Activated CD4-positive, alpha-beta T cell treated with anti-CD3 and anti-CD28 coated beads, Interleukin-10, Interleukin-2, amounts not matched to agents 100 ng/mL and 50 ng/mL, durations not matched to agents 16 hours and 8 hours (primary cell): ENCODE data around the gene PGC.
"Not testable (repeated sequence)": the region's sequence is repeated elsewhere in the genome, so short reads cannot be mapped to it uniquely, and the experiment has no call there.

Experiments
- DNase-seq: peaks from one replicate; pipeline ENCODE4 v3.0.0-alpha.2; 2020

Gene PGC

DNA sequence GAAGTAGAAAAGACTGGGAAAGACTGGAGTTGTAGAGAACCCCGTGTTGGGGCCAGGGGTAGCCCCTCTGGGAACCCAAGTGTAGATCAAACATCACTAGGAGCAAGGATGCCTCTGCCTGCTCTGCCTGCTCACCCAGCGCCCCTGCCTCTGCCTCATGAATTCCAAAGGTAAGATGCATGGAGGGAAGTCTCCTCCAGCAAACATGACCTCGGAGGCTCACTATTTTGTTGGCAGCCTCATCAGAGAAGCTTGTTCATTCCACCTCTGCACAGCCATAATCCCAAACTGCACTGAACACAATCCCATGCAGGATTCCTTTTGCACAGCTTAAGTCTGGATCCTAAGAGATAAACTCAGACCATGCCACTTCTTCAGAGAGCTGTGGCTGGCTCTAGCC, 27.6 kb upstream of the PGC start:
- DNase-seq = no peak

DNA sequence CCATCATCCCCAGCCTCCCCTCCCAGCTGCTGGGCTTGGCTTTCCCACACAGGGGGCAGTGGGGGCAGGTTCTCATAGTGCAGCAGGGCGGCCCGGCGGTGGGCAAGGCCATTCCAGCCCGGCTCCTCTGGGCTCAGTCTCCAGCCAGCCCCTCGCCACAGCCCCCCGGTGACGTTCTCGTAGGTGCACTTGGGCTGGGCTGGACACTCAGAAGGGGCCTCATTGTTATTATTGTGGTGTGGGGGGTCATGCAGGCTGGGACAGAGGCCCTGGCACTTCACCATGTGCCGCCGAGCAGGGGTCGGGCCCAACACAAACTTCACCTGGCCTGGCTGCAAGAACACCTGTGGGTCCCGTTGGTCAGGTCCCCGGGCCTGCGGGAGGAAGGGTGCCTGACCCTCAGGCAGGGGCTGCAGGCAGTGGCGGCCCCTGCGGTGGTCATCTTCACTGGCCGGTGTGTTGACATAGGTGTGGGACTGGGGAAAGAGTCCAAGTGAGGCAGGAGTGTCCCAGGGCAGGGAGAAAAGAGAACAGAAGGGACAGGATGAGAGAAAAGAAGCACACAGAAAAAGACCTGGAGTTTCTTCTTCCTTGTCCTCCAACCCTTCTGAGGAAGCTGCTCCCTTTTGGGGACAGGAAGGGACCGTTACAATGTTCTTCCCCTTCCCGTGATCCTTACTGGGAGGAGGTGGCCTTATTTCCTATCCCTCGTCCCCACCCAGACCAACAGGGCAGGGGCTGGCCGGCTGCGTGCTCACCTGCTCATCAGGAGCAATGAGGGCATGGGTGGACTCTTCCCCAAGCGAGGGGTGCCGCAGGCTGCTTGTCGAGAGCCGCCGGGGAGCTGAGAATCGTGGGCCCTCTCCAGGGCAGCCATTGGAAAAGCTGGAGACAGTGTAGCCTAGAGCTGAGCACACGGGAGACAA, 24.1 kb upstream of the PGC start:
- DNase-seq = no peak

DNA sequence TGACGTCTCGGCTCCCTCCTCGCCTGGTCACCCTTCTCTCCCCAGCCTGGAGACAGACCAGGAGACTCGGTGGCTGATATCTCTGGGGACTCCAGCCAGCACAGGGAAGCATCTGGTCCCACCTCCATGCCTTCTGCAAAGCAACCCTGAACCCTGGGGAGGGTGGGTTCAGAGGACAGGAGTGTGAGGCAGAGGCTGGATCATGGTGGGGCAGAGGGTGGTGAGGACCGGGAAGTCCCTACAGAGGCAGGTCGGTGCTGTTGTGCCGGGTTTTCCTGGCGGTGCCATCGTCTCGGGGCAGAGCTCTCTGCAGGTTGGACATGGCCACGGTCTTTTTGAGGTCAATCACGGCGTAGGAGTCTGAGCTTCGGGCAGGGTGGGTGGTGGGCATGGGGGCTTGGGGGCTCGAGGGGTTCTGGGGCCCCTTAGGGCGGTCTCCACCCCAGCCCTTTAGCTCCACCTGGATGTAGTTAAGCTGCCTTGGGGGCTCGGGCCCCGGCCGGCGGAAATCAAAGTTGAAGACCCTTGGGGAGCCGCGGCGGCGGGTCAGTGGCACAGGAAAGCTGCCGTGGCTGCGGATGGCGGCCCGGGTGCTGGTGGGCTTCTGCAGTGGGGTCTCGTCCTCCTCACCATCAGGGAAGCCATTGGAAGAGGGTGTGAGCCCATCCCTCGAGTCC, 23.3 kb upstream of the PGC start:
- DNase-seq = no peak

DNA sequence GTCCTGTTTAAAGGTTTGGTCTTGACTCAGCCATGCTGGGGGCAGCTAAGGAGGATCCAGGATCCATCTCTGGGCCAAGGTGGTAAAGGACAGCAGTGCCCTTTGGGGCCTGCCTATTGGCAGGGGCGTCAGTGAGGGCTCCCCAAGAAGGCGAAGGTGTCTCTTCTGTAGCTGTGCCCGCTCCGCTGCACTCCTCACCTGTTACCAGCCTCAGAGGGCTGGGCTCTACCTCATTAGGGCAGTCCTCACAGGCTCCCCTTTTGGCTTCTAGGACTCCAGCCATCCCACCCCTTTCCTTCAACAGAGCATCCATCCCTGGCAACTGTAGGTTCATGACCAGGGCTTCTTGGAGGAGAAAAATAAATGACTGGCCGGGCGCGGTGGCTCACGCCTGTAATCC, 22.2 kb upstream of the PGC start:
- DNase-seq = no peak

DNA sequence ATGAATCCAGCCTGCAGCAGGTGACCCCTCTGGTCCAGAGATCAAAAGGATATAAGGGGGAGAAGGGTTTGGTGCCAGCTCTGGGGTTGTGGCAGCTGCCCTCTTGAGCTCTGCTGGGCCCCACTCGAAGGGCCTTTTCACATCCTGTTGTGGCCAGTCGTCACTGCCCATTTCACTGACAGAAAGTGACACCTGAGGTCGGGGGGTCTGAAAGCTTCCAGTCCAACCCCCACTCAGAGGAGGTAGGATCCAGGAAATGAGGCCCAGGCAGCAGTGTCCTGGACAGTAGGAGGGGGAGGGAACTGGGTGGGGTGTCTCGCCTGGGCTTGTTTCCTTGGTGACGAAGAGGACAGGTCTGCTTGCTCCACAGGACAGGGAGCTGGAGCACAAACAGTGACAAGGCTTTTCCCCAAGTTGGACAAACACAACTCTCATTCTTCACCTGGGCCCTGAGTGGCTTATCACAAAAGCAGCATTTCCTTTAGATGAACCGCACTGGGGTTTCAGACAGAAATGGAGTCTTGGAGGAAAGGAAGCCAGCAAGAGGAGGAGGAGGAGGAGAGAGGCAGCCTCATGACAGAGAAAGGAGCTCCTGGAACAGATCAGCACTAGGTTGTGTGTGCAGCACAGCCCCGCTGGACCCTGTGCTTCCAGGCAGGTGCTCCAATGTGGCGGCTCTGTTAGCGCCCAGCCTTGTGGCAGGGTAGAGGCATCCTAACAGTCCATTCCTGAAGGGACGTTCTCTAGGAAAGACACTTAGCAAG, 21.5 kb upstream of the PGC start:
- DNase-seq = no peak

DNA sequence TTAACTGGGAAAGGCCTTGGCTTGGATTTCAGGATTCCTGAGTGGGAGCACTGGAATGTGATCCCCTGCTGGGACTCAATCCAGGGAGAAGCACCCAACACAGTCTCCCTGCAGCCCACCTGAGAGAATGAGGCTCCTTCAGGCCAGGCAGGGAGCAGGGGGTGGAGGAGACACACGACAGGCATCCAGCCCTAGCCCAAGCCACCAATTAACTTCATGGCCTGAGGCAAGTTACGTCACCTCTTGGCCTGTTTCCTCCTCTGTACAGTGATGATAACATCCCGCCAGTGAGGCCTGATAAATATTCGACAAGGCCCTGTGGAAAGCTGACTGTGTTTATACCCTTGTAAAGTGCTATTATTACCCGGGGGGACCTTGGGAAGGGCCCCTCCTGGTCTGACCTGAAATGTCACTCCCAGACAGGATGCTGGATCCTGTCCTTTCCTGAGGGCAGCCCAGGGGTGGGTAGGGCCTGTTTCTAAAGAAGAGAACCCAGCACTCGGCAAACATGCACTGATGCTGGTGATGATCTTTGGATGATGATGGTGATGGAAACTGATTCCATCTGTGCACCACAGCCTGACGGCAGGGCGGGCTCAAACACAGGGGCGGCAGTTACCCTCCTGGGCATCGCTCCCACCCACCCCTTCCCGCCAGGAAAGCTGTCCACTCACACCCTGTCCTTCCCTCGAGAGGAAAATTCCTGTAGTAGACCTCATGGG, 20.1 kb upstream of the PGC start:
- DNase-seq = no peak

DNA sequence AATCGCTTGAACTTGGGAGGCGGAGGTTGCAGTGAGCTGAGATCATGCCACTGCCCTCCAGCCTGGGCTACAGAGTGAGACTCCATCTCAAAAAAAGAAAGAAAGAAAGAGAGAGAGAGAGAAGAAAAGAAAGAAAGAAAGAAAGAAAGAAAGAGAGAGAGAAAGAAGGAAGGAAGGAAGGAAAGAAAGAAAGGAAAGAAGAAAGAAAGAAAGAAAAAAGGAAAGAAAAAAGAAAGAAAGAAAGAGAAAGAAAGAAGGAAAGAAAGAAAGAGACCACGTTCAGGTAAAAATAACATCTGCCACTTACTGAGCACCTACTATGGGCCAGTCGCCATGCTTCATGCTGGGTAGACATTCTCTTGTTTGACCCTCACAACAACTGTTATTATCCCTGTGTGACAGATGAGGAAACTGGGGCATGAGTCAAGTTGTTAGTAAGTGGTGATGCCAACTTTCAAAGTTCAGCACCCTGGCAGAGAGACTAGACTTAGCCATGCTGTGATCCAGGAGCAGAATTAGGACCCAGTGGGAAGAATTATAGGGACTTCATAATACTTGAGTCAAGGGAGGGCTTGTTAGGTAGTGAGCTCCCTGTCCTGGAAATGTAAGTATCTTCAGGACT, 19.0 kb upstream of the PGC start:
- DNase-seq = not testable (repeated sequence)

DNA sequence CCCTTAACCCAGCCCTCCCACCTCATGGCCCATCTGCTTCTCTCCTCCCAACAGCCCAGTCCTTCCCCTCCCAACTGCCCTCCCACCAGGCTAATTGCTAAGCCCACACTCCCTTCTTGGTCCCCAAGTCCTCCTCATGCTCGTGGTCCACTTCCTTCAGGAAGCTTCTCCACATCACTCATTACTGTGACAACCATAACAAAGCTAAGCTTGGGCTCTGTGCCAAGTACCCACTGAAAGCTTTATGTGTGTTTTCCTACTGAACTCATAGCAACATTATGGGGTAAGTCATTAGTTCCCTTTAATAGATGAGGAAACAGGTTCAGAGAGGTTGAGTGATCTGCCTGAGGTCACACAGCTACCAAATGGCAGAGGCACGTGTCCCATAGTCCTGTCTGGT, 16.3 kb upstream of the PGC start:
- no peak for DNase-seq

DNA sequence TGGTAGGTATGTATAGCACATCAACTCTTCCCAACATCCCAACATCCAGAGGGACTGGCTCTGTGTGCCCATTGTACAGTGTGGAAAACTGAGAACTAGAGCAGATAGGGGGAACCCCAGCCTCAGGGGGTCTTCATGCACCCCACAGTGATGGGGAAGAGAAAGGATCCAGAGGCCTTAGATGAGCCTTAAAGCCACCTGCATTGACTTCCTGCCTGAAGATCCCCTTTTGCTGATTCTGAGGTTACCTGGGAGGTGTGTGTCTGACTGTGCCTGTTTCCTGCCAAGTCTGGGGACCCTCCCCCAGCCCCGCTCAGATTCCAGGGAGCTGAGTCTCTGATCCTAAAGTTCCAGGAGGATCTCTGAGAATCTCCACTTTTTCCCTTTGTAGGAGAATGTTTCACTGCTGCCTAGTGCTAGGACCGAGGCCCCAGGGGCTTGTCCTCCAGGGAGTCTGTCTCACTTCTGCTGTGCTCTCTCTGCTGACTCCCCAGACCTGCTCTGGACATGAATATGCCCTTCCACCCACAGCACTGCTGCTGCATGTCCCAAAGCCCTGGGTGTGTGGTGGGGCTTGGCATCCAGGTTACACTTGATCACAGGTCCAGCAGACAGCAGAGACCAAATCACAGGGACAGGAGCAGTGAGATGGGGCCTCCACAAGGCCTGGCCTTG, 12.8 kb upstream of the PGC start:
- no peak for DNase-seq

DNA sequence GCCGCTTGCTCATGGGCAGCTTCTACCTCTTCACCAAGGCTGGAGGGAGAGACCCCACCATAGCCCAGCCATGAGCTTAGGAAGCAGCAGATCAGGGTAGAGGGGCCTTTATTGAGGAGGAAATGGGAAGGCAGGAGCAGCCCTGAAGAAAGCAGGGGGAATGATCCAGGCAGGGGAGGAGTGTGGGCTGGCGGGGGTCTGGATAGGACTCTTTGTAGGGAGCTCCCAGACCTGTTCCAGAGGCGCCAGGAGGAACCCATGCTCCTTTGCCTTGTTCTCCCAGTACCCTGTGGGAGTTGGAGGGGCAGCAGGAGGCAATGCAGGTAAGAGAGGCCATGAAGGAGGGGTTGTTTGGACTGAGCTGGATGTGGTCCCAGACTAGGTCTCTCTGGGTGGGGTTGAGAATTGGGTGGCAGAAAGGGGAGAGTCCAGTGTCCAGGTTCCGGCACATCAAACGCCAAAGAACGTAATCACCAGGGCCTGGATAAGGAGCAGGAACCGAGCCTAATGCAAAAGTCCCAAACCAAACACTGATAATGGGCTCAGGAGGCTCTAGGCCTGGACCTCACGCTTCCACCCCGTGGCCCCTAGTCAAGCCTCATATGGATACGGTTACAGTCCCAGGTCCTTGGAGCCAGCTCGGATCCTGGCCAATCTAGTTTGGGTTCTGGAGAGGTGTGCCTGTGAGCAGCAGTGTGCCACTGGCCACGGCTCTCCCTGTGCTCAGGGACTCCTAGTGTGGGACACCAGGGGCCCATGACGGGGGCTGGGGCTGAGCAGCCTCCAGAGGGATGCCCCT, 12.1 kb upstream of the PGC start:
- DNase-seq = no peak

DNA sequence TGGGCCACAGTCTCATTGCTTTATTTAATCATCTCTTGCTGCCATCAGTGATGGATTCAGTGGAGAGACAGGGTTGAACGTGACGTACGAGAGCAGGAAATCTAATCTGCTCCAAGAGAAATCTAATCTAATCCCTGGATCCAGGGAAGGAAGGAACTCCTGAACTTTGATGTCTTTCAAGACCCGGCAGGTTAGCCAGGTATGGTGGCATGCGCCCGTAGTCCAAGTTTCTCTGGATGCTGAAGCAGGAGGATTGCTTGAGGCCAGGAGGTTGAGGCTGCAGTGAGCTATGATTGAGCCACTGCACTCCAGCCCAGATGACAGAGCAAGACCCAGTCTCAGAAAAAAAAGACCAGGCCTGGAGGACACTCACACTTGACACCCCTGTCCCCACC, 11.4 kb upstream of the PGC start:
- DNase-seq = no peak

DNA sequence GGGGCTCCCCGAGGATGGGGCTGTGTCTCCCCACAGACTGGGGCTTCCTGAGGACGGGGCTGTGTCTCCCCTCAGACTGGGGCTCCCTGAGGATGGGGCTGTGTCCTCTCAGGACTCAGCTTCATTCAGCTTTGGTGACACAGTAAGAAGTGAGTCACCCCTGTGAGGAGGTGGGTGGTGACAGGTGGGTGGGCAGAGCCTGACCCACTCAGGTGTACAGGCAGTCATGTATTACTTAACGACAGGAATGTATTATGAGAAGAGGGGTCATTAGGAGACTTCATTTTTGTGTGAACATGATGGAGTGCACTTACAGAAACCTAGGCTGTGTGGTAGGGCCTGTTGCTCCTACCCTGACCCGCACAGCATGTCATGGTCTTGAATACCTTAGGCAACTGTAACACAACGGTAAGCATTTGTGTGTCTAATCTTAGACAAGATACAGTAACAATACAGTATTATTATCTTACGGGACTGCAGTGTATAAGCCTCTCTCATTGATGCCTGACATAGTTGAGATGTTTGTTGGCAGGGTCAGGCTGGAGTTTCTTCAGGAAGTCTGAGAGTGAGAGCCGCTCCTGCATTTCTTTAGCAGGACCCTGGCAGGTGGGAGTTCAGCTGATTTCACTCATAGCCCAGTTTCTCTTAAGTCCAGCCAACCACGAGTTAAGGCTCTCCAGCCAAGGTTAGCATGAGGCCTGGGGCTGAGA, 10.9 kb upstream of the PGC start:
- DNase-seq = no peak

DNA sequence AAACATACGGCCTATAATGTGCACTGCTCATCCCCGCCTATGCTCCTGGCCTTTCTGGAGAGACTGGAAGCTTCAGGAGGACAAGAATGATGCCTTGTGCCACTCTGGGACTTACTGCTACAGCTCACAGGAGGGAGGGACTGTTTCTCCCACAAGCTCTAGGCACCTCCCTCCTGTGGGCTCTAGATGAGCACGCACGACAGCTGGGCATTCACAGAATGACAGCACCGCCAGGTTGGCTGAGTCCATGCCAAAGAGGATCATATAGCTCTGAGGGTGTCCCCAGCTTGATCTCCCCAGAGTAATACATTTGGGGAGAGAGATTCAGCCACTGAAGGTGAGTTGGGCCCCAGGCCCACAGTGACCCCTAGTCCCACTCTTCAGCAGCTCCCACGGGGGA, 10.1 kb upstream of the PGC start:
- no peak for DNase-seq

DNA sequence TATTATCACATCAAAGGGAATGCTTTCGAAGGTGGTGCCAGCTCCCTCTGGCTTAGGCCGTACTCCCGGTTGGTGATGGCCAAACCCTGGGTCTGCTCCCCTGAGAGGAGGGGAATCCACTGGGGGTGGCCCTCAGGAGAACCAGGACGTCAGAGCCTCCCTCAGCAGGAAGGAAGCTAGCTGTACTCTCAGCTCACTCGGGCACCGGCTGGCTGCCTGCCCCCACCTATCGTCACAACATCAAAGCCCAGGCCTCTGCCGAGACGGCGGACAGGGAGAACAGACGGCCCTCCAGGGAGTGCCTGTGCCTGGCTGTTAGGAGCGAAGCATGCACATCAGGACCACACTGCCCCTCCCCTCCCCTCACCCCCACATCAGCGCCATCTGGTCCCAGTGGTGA, 9.2 kb upstream of the PGC start:
- no peak for DNase-seq

DNA sequence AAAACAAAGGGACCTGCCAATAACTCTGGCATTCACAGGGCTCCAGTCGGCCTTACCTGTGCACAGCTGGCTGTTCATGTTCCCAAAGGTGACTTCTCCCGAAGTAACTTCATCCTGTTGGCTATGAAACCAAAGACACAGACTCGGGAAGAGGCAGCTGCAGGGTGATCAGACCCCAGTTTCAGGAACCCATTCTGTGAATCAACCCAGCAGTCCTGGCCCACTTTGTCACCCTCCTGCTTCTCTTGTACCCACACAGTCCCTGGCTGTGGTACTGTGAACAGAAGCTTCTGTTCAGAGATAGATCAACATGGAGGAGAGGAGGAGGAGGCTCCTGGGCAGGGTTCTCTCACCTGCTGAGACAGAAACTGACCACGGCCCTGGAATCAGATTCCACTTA, 8.7 kb upstream of the PGC start:
- DNase-seq = no peak

DNA sequence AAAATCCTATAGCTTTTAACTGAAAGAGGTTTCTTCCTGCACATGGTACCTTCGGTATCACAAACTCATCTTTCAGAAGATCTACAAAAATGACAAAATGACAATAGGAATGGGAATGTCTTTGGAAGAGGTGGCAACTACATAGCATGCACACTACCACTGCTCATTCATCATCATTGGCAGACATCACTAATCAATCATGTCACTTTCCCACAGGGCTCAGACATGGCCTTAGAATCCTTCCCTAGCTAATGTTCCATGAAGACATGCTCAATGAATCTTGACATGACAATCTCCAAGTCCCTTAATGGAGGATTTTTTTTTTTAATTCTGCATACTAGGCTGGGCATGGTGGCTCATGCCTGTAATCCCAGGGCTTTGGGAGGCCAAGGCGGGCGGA, 3.2 kb upstream of the PGC start:
- no peak for DNase-seq

DNA sequence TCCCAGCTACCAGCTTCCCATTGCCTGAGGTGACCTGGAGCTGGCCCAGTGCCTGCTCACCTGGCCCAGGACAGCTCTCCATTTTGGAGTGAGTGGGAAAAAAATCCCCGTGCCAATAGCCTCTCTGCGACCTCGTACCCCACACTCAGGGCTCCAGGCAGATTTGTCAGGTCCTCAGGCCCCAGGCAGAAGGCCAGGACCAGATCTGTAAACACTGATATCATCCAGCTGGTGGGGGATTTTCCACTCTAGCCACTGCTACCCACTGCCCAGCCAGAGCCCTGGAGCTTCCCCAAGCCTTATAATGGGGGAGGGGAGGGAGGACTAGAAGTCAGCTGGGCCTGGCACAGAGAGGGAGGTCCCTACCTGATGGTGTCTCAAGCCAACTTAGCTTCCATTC, 1.3 kb upstream of the PGC start:
- no peak for DNase-seq

DNA sequence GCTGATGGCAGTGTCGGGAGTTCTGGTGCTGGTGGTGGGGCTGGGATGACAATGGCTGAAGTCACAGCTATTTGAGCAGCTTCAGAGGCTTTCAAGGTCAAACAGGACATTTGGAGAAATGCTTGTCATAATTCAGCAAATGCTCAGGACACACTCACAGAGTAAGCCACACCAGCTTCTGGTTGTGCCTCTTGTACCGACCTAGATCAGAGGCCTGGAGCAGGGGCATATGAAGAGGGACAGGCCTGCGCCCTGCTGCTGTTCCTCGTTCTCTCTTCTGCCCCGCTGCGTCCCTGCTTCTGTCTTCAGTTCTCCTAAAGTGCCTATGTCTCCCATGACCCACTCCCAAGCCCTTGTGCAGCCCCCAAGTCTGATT, 893 bp upstream of the PGC start:
- no peak for DNase-seq

DNA sequence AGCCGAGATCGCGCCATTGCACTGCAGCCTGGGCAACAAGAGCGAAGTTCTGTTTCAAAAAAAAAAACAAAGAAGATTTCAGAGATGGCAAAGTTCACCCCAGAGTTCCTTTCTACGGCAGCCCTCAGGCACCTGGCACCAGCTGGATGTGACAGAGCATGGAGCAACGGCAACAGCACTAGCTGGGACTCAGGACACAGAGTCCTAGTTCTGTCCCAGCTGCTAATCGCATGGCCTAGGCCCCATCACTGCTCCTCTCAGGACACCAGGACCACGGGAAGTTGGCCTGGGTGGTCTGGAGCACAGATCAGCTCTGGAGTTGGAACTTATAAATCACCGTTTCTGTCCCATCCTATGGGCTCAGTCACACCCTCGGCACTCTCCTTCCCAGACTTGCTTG, 1.1 kb downstream of the PGC start:
- DNase-seq = no peak

DNA sequence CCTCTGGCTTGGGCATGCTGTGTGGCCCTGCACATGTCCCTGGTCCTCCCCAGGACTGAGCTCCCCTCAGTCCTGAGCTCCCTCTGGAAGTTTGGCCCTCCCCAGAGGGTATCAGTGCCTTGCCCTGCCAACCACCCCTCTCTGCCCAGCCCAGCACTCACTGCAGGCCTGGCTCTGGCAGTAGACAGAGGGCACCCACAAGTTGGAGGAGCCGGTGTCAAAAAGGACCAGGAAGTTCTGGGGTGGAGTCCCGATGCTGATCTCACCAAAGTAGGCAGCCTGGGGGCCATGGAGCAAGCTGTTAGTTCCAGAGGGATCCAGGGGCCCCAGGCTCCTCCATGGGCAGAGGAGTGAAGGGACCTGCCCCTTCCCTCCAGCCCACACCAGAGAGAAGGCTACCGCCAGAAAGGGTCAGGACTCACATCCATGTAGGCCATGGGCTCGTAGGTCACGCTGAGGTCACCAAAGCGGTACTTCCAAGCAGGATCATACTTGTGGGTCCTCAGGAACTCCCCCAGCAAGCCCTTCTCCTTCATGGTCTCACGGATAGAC, 2.9 kb downstream of the PGC start:
- DNase-seq = no peak
